GM18499 (cell line): ENCODE data around the gene PSMD9.
"Not testable (repeated sequence)": the region's sequence is repeated elsewhere in the genome, so short reads cannot be mapped to it uniquely, and the experiment has no call there.

Experiments used
- ATAC-seq: cut with Tn5 transposase; IDR thresholded peaks from one replicate; pipeline ENCODE4 v1.9.1; 2021; ENCODE audit warnings: moderate number of reproducible peaks; ENCODE audit not compliant: insufficient read depth, unreplicated experiment

The PSMD9 gene

GRCh38 chr12:121917950-121918678 lies 29.5 kb downstream of the PSMD9 start, which contains the start of gene CFAP251:
Gene CFAP251 (plus strand): TSS chr12:121918592. CDS start chr12:121921306, 2,714 bp downstream.
- ATAC-seq = peak; percentile 75

GRCh38 chr12:121918679-121919038 lies 30.1 kb downstream of the PSMD9 start:
- ATAC-seq = peak; percentile 22

- ATAC-seq = no peak
These were observed 32.5 kb downstream of the PSMD9 start for GRCh38 chr12:121921066-121921465.

- no peak for ATAC-seq
These were observed 36.7 kb downstream of the PSMD9 start for GRCh38 chr12:121925358-121925695.

GRCh38 chr12:121926874-121927706 lies 38.5 kb downstream of the PSMD9 start:
- no peak for ATAC-seq

- no peak for ATAC-seq
These were observed 39.2 kb downstream of the PSMD9 start for GRCh38 chr12:121927813-121928212.

GRCh38 chr12:121929545-121929944 lies 41.0 kb downstream of the PSMD9 start:
- not testable (repeated sequence) for ATAC-seq

- no peak for ATAC-seq
These were observed 42.3 kb downstream of the PSMD9 start for GRCh38 chr12:121930862-121931261.

GRCh38 chr12:121932176-121932536 lies 43.6 kb downstream of the PSMD9 start:
- ATAC-seq = no peak

GRCh38 chr12:121932914-121933521 lies 44.4 kb downstream of the PSMD9 start:
- ATAC-seq = no peak

GRCh38 chr12:121933522-121934308 lies 45.1 kb downstream of the PSMD9 start:
- no peak for ATAC-seq

- ATAC-seq = no peak
These were observed 45.7 kb downstream of the PSMD9 start for GRCh38 chr12:121934309-121934664.

GRCh38 chr12:121937654-121938053 lies 49.1 kb downstream of the PSMD9 start:
- ATAC-seq = no peak

GRCh38 chr12:121939186-121939585 lies 50.6 kb downstream of the PSMD9 start:
- ATAC-seq = no peak

GRCh38 chr12:121939992-121940766 lies 51.6 kb downstream of the PSMD9 start:
- no peak for ATAC-seq

GRCh38 chr12:121942145-121942718 lies 53.6 kb downstream of the PSMD9 start:
- ATAC-seq = no peak

- no peak for ATAC-seq
These were observed 55.3 kb downstream of the PSMD9 start for GRCh38 chr12:121943926-121944325.

- no peak for ATAC-seq
These were observed 57.9 kb downstream of the PSMD9 start for GRCh38 chr12:121946313-121947025.

GRCh38 chr12:121947981-121948380 lies 59.4 kb downstream of the PSMD9 start:
- ATAC-seq = no peak
